Ovary (tissue), 9 donors: ENCODE measurements around the gene GPATCH3. TPM values are rescaled to one million over a fixed set of nuclear protein-coding genes. Genes with fewer than 3 reads are reported as not detected.

ENCODE experiments used
- DNase-seq, 5 donors: peaks; one replicate each; pipeline ENCODE4 v3.0.0-alpha.2; 2019 to 2020
- H3K27ac ChIP-seq, 2 donors: fragments of 200-600 bp; one replicate each; pipeline versions ENCODE4 v1.5.1 to v1.8.0; 2019 to 2022
- H3K27me3 ChIP-seq: fragments of 200-600 bp; one replicate; pipeline ENCODE4 v1.8.0; 2022
- H3K36me3 ChIP-seq: fragments of 200-600 bp; sonication (generic); one replicate; pipeline ENCODE4 v1.5.1; 2019
- H3K4me1 ChIP-seq: one replicate; pipeline ENCODE4 v1.8.1; 2013; ENCODE audit warnings: mild to moderate bottlenecking, moderate library complexity; ENCODE audit not compliant: insufficient read depth
- H3K4me3 ChIP-seq: fragments of 200-600 bp; sonication (generic); one replicate; pipeline ENCODE4 v1.5.1; 2017
- H3K9me3 ChIP-seq, 2 donors: fragments of 200-600 bp in 1 of 2; sonication (generic) in 1 of 2; one replicate each; pipeline versions ENCODE4 v1.5.1 to v1.8.1; 2013 to 2019; ENCODE audit warnings: mild to moderate bottlenecking in 1 of 2, moderate library complexity in 1 of 2
- CTCF ChIP-seq, 3 donors: fragments of 450-650 bp in 2 of 3; fragments of 200-600 bp in 1 of 3; IDR thresholded peaks; one replicate each; pipeline versions ENCODE4 v1.5.1 to v1.8.0; 2016 to 2022; ENCODE audit warnings: antibody characterized with exemption in 3 of 3, mild to moderate bottlenecking in 1 of 3
- EP300 ChIP-seq: sonication (generic); formaldehyde crosslinking; IDR thresholded peaks from one replicate; pipeline ENCODE4 v1.6.1; 2017; ENCODE audit warnings: antibody characterized with exemption
- POLR2A ChIP-seq: fragments of 450-650 bp; IDR thresholded peaks from one replicate; pipeline ENCODE4 v1.6.1; 2017; ENCODE audit warnings: antibody characterized with exemption, mild to moderate bottlenecking, moderate library complexity
- WGBS, 3 donors: extraction: QIAGEN DNeasy Blood & Tissue Kit in 1 of 3; methylation state at CpG; one replicate each; pipeline versions ENCODE4 v1.1.5 to v1.1.7; 2013 to 2017; 5-methylcytosine and 5-hydroxymethylcytosine counted together
- intact Hi-C, 4 donors: fragments of 100-400 bp; cut with DNase I; formaldehyde crosslinking; loops; one replicate each; pipeline versions ENCODE4 v1.11.0 to v1.15.1; 2022 to 2023
- polyA plus RNA-seq, 2 donors: library from polyadenylated mRNA; stranded (reverse); fragments of 200-250 nt in 1 of 2; fragments of 350-450 nt in 1 of 2; fragmentation: Illumina TruSeq in 1 of 2; extraction: RNeasy Lipid Tissue Mini Kit (QIAGEN cat#74804) in 1 of 2; gene quantifications; one replicate each; pipeline ENCODE4 v1.2.3, GENCODE V29; 2013 to 2014
- total RNA-seq, 7 donors: library from RNA; depleted of rRNA in 2 of 7; stranded (reverse); fragments of >200 nt in 2 of 7; fragmentation: NEBNext Ultra II Directional in 3 of 7; extraction: Animal tissue kit (Norgen Biotek cat#: 25700) in 3 of 7; gene quantifications; one replicate each; pipeline versions ENCODE4 v1.1.0 to v1.2.4, GENCODE V29; 2016 to 2023
- donor health status: DM: no; HTN: no; CAD: no; lungs with moderate emphysema.
- donor health status: DM: no; HTN: no; CAD: no.
- donor health status: Bipolar disorder and iron deficiency.
- donor health status: DM: yes; HTN: yes; CAD: no.
- donor health status: DM: no; HTN: no; CAD: no.
- donor health status: DM: yes; HTN: yes; CAD: no.

The GPATCH3 gene
- total and polyA plus RNA-seq, 9 donors, result 3.1 to 16.4 (median 11.2) TPM

- no peak for DNase-seq
- TF ChIP-seq EP300, result no peak
- TF ChIP-seq POLR2A, result no peak
- no peak for TF ChIP-seq CTCF (IDR thresholded peaks at IDR 0.05)
- Histone ChIP-seq H3K36me3 (no peaks in the 10 kb centered on the region), H3K27ac (no peak overlapping the region), H3K27me3 (no peaks in the 10 kb centered on the region), H3K9me3 (no peaks in the 10 kb centered on the region), H3K4me1 (peaks cover 2% of the 10 kb centered on the region), H3K4me3 (no peak overlapping the region)
- 64 to 83% (median 75%) methylated on average over 4 of the region's 4 CpGs for WGBS, 3 donors
- intact Hi-C loops, result no loop called here
Measured at GRCh38 chr1:26946270-26946669, 46.0 kb upstream of the GPATCH3 start.

DNA sequence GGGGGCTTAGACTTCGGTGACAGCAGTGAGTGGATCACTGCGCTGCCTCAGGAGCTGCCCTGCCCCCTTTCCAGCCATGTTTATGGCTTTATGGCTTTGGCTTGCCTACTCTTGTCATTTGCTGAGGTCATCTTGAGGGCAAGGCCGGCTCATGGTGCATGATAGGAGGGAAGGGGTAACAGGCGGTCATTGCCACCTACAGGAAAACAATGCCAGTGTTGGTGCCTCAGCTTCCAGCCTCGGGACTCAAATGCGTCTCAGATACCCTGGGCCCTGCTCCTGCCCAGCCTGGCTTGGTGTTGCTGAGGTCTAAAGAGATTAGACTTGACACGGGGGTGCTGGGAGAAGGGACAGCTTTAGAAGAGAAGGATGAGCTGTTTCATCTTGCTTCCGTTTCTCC lies 45.5 kb upstream of the GPATCH3 start:
- peaks cover 2% of the 10 kb centered on the region for H3K4me1 ChIP-seq
- no peak for DNase-seq
- H3K9me3 ChIP-seq, result no peaks in the 10 kb centered on the region
- no peaks in the 10 kb centered on the region for H3K27me3 ChIP-seq
- intact Hi-C loops, result no loop called here
- TF ChIP-seq POLR2A (no peak), CTCF (IDR thresholded peaks at IDR 0.05) (no peak), EP300 (no peak)
- no peaks in the 10 kb centered on the region for H3K36me3 ChIP-seq
- no peak overlapping the region for H3K27ac ChIP-seq
- 61 to 66% (median 63%) methylated on average over 8 of the region's 8 CpGs for WGBS, 3 donors
- no peak overlapping the region for H3K4me3 ChIP-seq

DNA sequence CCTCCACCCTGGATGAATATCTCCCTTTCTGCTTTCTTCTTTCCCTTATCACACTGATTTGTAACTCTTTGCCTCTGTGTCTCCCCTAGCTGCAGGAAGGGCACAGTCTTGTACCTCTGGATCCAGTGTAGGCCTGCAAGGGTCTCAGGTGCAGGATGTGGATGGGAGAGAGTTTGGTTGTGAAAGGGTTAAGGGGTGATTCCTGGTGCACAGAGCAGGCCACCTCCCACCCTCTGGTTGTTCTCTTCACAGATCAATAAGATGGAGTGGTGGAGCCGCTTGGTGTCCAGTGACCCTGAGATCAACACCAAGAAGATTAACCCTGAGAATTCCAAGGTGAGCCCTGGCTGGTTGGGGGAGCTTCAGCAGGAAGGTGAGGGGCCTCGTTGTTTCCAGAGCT lies 44.9 kb upstream of the GPATCH3 start:
- 43 to 70% (median 59%) methylated on average over 2 of the region's 2 CpGs for WGBS, 3 donors
- H3K4me3 ChIP-seq, result no peak overlapping the region
- no peaks in the 10 kb centered on the region for H3K9me3 ChIP-seq
- TF ChIP-seq POLR2A (no peak), CTCF (IDR thresholded peaks at IDR 0.05) (no peak), EP300 (no peak)
- no peak overlapping the region for H3K27ac ChIP-seq
- intact Hi-C loops, result no loop called here
- no peaks in the 10 kb centered on the region for H3K36me3 ChIP-seq
- H3K27me3 ChIP-seq, result no peaks in the 10 kb centered on the region
- no peak for DNase-seq
- H3K4me1 ChIP-seq, result peaks cover 2% of the 10 kb centered on the region

GRCh38 chr1:26942656-26943055 lies 42.4 kb upstream of the GPATCH3 start:
- Histone ChIP-seq H3K9me3 (no peaks in the 10 kb centered on the region), H3K27me3 (no peaks in the 10 kb centered on the region), H3K27ac (no peak overlapping the region), H3K36me3 (no peaks in the 10 kb centered on the region), H3K4me1 (peaks cover 5% of the 10 kb centered on the region), H3K4me3 (no peak overlapping the region)
- WGBS, 3 donors, result 92 to 95% (median 93%) methylated on average over 12 of the region's 12 CpGs
- DNase-seq, result no peak
- TF ChIP-seq CTCF (IDR thresholded peaks at IDR 0.05), result no peak
- no peak for TF ChIP-seq EP300
- TF ChIP-seq POLR2A, result no peak
- intact Hi-C loops, result no loop called here

DNA sequence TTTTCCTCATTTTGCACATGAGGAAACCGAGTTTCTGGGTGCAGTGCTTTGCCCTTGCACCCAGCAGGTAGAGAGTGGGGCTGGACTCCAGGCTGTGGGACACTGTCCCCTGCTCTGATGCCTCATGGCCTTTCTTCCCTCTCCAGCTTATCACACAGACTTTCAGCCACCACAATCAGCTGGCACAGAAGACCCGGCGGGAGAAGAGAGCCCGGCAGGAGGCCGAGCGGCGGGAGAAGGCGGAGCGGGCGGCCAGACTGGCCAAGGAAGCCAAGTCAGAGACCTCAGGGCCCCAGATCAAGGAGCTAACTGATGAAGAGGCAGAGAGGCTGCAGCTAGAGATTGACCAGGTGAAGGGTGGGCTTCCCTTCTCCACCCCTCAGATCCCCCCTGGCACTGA lies 41.0 kb upstream of the GPATCH3 start:
- H3K4me3 ChIP-seq, result no peak overlapping the region
- no peaks in the 10 kb centered on the region for H3K36me3 ChIP-seq
- WGBS, 3 donors, result 94 to 95% (median 95%) methylated on average over 10 of the region's 10 CpGs
- intact Hi-C loops, result no loop called here
- no peak for TF ChIP-seq EP300
- no peak for TF ChIP-seq POLR2A
- no peak for TF ChIP-seq CTCF (IDR thresholded peaks at IDR 0.05)
- no peak overlapping the region for H3K27ac ChIP-seq
- no peaks in the 10 kb centered on the region for H3K27me3 ChIP-seq
- no peak for DNase-seq
- peaks cover 5% of the 10 kb centered on the region for H3K4me1 ChIP-seq
- H3K9me3 ChIP-seq, result no peaks in the 10 kb centered on the region
